GM19238 (cell line): ENCODE data around the gene IFITM2.
A peak's percentile ranks its signal among the peaks of the same experiment; 100 is the strongest.
"Not testable (repeated sequence)": the region's sequence is repeated elsewhere in the genome, so short reads cannot be mapped to it uniquely, and the experiment has no call there.

ENCODE experiments used
- DNase-seq: peaks from one replicate; pipeline ENCODE4 v3.0.0; 2011; ENCODE audit warnings: low spot score; ENCODE audit not compliant: insufficient read length

Gene IFITM2

GRCh38 chr11:307766-308708 is at the start of gene IFITM2:
IFITM2 (plus strand) TSS chr11:307816; CDS start chr11:308193, 377 bp downstream.
- DNase-seq: not testable (repeated sequence)

DNA sequence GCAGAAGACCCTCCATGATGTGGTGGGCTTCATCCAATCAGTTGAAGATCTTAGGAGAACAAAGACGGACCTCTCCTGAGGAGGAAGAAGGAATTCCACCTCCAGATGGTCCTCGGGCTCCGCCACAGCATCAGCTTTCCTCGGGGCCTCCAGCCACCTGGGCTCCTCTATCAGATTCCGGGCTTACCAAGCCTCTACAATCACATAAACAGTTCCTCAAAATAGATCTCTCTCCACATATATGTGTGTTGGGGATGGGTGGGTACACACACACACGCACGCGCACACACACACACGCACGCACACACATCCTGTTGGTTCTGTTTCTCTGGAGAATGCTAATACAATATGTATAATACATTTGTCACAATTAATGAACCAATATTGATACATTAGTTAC is 48.2 kb upstream of the IFITM2 start:
- DNase-seq: no peak

DNA sequence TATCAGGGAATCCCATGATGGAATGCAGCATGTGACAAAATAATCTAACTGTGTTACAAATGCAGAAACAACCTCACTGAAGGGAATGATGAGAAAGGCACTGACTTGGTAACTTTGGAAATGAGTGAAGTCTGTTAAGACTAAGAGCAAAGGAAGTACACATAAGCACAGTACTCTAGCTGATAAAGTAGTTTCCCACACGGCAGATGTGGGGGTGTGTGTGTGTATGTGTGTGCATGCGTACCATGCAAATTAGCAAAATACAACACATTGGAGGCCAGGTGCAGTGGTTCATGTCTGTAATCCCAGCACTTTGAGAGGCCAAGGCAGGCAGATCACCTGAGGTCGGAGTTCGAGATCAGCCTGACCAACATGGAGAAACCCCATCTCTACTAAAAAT is 46.0 kb upstream of the IFITM2 start:
- DNase-seq: no peak

DNA sequence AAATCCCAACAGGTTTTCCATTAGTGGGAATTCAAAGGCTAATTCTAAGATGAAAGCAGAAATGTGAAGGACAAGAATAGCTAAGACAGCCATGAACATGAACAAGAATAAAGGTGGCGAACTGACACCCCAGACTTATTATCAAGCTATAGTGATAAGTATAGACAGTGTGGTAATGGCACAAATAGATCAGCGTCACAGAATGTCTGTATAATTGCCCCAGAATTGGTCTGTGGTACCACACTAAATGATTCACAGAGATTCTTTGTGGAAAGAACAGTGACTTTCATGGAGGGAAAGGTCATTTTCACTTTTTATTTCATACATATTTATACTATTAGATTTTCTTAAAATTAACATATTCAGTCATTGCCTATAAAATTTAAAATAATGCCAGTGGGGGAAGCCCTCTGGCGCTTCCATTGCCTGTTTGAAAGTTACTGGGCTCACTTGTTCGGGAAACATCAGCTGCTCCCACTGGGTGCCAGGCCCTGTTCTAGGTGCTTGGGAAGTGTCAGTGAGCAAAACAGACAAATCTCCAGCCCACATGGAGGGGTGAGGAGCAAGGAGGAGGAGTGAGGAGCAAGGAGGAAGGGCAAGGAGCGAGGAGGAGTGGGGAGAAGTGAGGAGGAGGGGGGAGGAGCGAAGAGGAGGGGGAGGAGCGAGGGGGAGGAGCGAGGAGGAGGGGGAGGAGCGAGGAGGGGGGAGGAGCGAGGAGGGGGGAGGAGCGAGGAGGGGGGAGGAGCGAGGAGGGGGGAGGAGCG is 40.8 kb upstream of the IFITM2 start:
- DNase-seq: no peak

GRCh38 chr11:267491-267994 is 40.1 kb upstream of the IFITM2 start:
- DNase-seq: no peak

GRCh38 chr11:268716-269145 is 38.9 kb upstream of the IFITM2 start:
- not testable (repeated sequence) for DNase-seq

- DNase-seq: no peak
These were observed 38.3 kb upstream of the IFITM2 start for GRCh38 chr11:269146-269890.

- DNase-seq: no peak
These were observed 36.9 kb upstream of the IFITM2 start for GRCh38 chr11:270451-271318.

DNA sequence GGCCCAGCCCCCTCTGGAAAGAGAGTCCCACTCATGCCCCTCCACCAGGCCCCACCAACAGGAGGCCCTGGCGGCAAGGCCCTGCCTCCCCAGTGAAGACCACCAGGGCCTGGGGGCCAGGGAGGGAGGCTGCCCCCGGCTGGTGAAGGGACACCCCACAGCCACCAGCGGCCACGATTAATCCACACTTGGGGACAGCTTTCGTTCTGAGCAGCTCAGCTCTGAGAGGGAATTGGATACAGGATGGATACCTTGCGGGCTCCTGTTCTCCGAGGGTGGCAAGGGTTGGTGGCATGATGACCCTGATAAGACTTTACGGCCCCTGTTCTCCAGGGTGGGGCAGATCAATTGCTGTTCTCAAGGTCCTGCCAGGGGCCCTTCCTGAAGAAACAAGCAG is 36.3 kb upstream of the IFITM2 start:
- no peak for DNase-seq

DNA sequence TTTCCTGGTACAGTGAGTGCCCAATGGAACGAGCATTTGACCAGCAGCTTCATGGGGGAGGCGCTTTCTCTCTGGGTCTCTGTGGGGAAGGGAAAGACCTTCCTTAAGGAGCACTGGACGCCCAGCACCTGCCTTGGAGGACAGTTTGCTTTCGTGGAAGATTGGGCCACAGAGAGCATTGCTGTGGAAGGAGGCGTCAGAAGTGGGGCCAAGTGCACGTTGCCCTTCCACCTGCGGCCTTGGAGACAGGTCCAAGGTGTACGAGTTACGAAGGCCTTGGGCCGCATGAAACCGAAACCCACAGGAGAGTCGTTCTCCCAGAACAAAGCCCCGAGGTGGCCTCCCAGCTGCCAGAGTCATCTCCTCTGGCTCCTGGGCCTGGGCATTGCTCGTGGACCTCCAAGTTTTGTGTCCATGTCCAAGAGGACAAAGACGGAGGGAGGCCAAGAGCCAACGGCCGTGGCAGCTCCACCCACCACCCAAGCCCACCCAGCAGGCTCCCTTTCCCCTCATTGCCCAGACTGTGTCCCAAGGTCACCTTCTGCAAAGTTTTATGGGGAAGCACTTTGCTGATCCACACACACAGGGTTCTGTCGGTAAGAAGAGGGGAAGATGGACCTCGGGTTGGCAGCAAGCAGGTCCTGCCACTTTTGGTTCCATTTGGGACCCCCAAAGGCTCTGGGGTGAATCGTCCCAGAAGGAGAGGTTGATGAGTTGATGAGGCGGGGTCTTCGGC is 35.3 kb upstream of the IFITM2 start:
- DNase-seq: no peak

DNA sequence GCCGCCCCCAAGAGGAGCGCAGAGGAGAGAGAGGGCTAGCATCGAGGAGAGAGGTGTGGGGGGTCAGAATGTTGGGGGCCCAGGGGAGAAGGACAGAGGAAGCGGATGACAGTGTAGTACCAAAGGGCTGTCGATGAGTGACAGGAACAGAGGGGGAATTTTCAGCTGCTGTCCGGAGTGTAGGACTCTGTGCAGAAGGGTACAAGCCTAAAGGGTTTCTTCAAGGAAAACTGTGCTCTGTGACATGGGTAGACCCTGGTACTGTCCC is 34.8 kb upstream of the IFITM2 start:
- no peak for DNase-seq

DNA sequence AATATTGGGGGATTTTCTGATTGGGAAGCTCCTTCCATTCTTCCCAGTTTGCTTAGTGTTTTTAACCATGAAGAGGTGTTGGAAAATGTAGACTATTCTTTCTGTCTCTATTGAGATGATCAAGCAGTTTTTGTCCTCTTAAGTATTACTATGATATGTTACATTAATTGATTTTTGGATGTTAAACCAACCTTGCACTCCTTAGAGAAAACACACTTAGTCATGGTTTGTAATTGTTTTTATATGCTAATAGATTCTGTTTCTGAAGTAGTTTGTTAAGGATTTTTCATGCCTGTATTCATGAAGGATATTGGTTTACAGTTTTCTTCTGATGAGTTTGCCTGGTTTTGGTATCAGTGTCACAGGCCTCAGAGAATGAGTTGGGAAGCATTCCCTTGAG is 31.4 kb upstream of the IFITM2 start:
- DNase-seq: no peak

DNA sequence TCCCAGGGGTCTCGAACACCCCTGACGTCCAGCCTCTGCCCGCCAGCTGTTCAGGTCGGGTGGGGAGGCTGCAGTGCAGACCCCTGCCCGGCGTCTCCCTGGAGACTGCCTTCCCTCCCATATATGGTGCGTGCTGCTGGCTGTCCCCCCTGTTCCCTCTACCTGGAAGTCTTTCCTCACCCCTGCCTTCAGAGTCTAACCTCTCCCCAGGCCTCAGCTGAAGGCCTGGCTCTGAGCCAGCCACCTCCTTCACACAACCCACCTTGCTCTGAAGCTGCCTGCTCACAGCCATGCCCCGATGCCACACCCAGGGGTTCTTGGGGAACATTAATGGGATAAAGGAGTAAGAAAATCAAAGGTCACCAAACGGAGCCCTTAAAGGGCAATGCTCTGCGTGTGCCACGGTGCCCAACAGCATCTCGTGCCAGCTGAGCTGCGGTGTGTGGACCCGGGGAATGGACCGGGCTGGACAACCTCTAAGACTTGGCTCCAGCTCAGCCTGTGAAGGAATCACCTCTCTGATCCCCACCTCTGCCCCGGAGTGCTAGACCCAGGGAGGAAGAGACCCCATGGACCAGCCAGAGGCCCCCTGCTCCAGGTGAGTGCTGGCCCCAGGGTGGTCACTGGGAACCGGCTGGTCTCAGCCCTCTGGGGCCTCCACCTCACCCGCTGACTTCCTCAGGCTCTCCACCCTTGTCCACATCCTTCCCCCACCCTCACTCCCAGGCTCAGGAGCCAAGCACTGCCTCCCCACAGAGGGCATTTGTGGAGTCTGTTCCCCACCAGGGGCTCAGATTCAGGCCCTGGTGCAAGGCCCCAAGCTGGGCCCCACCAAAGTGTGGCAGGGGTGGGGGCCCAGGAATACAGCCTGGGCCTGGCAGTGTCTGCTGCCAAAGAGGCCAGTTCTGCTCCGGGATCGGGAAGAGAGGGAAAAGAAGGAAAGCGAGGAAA is 29.3 kb upstream of the IFITM2 start, which contains the start of gene NLRP6:
Gene NLRP6, plus strand, starts transcription at position 407 of the 951 bp plus-strand sequence. Its CDS starts 163 bp downstream, at position 570.
- no peak for DNase-seq

- DNase-seq: peak; percentile 12
These were observed 28.3 kb upstream of the IFITM2 start for GRCh38 chr11:279040-279965.

DNA sequence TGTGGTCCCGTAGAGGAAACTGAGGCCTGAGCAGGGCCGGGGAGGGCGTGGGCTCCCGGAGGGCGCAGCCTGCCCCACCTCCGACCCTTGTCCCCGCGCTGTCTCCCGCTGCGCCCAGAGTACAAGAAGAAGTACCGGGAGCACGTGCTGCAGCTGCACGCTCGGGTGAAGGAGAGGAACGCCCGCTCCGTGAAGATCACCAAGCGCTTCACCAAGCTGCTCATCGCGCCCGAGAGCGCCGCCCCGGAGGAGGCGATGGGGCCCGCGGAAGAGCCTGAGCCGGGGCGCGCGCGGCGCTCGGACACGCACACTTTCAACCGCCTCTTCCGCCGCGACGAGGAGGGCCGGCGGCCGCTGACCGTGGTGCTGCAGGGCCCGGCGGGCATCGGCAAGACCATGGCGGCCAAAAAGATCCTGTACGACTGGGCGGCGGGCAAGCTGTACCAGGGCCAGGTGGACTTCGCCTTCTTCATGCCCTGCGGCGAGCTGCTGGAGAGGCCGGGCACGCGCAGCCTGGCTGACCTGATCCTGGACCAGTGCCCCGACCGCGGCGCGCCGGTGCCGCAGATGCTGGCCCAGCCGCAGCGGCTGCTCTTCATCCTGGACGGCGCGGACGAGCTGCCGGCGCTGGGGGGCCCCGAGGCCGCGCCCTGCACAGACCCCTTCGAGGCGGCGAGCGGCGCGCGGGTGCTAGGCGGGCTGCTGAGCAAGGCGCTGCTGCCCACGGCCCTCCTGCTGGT is 27.5 kb upstream of the IFITM2 start:
- peak; percentile 41 for DNase-seq

GRCh38 chr11:280706-281485 is 26.7 kb upstream of the IFITM2 start:
- DNase-seq: no peak
